Activated CD8-positive, alpha-beta T cell treated with anti-CD3 and anti-CD28 coated beads for 36 hours (primary cell): Measurements from ENCODE around the gene SCP2. TPM values are rescaled to one million over a fixed set of nuclear protein-coding genes. Genes with fewer than 3 reads are reported as not detected.
A peak's percentile ranks its signal among the peaks of the same experiment; 100 is the strongest.

Experiments
- ATAC-seq: fragments of 200-7000 bp; cut with Tn5 transposase; one replicate; pipeline ENCODE4 v1.10.0; 2021; ENCODE audit warnings: mild to moderate bottlenecking, moderate library complexity
- CTCF ChIA-PET: fragments of 350-600 bp; sonication (Branson Sonifier 250); formaldehyde crosslinking; loops from one replicate; lab custom pipeline; 2021; ENCODE audit warnings: antibody characterized with exemption; lab: Charles Lee
- POLR2A ChIA-PET: fragments of 350-600 bp; sonication (Branson Sonifier 250); formaldehyde crosslinking; loops from one replicate; lab custom pipeline; 2021; ENCODE audit warnings: antibody characterized with exemption; lab: Charles Lee
- DNase-seq: peaks from one replicate; pipeline ENCODE4 v3.0.0-alpha.2; 2020
- H3K27ac Mint-ChIP-seq: one replicate; pipeline ENCODE4 v1.8.0; 2021; ENCODE audit warnings: mild to moderate bottlenecking, mixed read lengths
- H3K27me3 Mint-ChIP-seq: one replicate; pipeline ENCODE4 v1.8.0; 2021; ENCODE audit warnings: mixed read lengths
- H3K36me3 Mint-ChIP-seq: one replicate; pipeline ENCODE4 v1.8.0; 2021; ENCODE audit warnings: low read depth, mixed read lengths
- H3K4me1 Mint-ChIP-seq: one replicate; pipeline ENCODE4 v1.8.0; 2021; ENCODE audit warnings: low read depth, mixed read lengths
- H3K4me3 Mint-ChIP-seq: one replicate; pipeline ENCODE4 v1.8.0; 2021; ENCODE audit warnings: mild to moderate bottlenecking, moderate library complexity, mixed read lengths
- H3K9me3 Mint-ChIP-seq: one replicate; pipeline ENCODE4 v1.8.0; 2021; ENCODE audit warnings: mixed read lengths
- CTCF ChIP-seq: fragments of 200-600 bp; IDR thresholded peaks from one replicate; pipeline ENCODE4 v1.8.0; 2022; ENCODE audit warnings: antibody characterized with exemption, mild to moderate bottlenecking
- intact Hi-C: fragments of 100-400 bp; cut with micrococcal nuclease; formaldehyde crosslinking; loops from one replicate; pipeline ENCODE4 v1.10.0; 2022
- total RNA-seq, 2 experiments: library from RNA; stranded (reverse); gene quantifications; one replicate each; pipeline ENCODE4 v1.2.3, GENCODE V29; 2021

Gene SCP2
- total RNA-seq, 2 experiments from 2014 or later: 60.7 to 66.8 TPM

- Mint-ChIP-seq H3K36me3 (peaks cover 17% of the 10 kb centered on the region), H3K4me1 (peaks cover 5% of the 10 kb centered on the region), H3K27me3 (no peaks in the 10 kb centered on the region), H3K9me3 (no peaks in the 10 kb centered on the region), H3K27ac (no peak overlapping the region), H3K4me3 (no peak overlapping the region)
- CTCF ChIA-PET: interaction anchor here (1.4 to 1.5 kb wide), 2 partner anchors 11 to 134 kb away, joined by 5 to 6 read pairs; no protein-coding TSS in a partner anchor
- POLR2A ChIA-PET: interaction anchor here (1.0 kb wide), 1 partner anchor 34 kb away, joined by 3 read pairs; no protein-coding TSS in a partner anchor
- intact Hi-C loops: no loop called here
- ATAC-seq (peak; percentile 86), DNase-seq (no peak)
- no peak for TF ChIP-seq CTCF
Observed at GRCh38 chr1:53047737-53048736, 121.0 kb downstream of the SCP2 start.

DNA sequence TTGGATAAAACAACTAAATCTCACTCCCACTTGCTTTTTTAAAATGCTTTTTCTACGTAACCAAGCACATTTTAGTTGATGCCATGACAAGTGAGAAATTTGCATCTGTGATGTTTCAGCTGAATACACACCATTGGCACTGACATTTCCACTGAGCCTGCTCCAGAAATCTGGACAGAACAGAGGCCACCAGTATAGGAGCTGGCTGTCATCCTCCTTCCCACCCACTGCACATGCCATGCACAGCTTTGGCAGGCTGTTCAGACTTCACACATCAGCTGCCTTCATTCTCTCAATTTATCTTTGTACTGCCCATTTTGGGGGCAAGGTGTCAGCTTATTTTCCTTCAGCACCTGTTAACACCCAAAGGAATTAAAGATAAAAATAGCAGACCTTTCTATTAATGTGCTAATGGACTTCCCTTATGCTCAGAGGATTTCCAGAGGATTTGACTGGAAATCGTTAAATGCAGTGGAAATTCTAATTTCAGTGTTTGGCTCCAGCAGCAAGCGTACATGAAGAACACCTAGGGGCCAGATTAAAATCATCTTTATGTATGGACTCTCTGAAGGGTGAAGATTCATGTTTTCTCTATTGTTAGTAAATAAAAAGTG, 122.0 kb downstream of the SCP2 start:
- Mint-ChIP-seq H3K4me1 (peaks cover 5% of the 10 kb centered on the region), H3K27ac (no peak overlapping the region), H3K4me3 (no peak overlapping the region), H3K27me3 (no peaks in the 10 kb centered on the region), H3K9me3 (no peaks in the 10 kb centered on the region), H3K36me3 (peaks cover 20% of the 10 kb centered on the region)
- intact Hi-C loops: no loop called here
- ATAC-seq (no peak), DNase-seq (no peak)
- TF ChIP-seq CTCF: no peak
- ChIA-PET CTCF (interaction anchor here (1.4 to 1.5 kb wide), 2 partner anchors 10 to 133 kb away, joined by 5 to 6 read pairs; no protein-coding TSS in a partner anchor), POLR2A (no interaction called here)

GRCh38 chr1:53049574-53049967, 122.5 kb downstream of the SCP2 start:
- Mint-ChIP-seq H3K27ac (no peak overlapping the region), H3K36me3 (peaks cover 20% of the 10 kb centered on the region), H3K4me1 (peaks cover 5% of the 10 kb centered on the region), H3K4me3 (no peak overlapping the region), H3K9me3 (no peaks in the 10 kb centered on the region), H3K27me3 (no peaks in the 10 kb centered on the region)
- no peak for DNase-seq
- CTCF ChIA-PET: interaction anchor here (1.5 kb wide), 1 partner anchor 133 kb away, joined by 6 read pairs; no protein-coding TSS in a partner anchor
- TF ChIP-seq CTCF: no peak
- intact Hi-C loops: no loop called here
- POLR2A ChIA-PET: no interaction called here
- no peak for ATAC-seq

DNA sequence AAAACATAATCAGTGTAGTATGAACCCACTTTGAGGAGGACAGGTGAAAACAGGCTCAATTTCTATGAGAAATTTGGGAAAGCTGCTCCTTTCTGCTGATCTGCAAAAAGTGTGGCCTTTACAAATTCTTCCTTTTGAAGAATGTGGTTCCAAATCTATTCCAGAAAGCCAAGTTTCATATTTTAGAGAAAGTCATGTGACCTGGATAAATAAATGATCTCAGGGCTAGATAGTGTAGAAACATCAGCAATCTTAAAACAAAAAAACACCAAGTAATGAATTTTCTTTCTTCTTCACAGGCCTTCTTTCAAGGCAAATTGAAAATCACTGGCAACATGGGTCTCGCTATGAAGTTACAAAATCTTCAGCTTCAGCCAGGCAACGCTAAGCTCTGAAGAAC, 123.2 kb downstream of the SCP2 start:
- Mint-ChIP-seq H3K4me1 (peaks cover 5% of the 10 kb centered on the region), H3K27me3 (no peaks in the 10 kb centered on the region), H3K4me3 (no peak overlapping the region), H3K27ac (no peak overlapping the region), H3K36me3 (peaks cover 20% of the 10 kb centered on the region), H3K9me3 (no peaks in the 10 kb centered on the region)
- ATAC-seq (no peak), DNase-seq (no peak)
- TF ChIP-seq CTCF: no peak
- intact Hi-C loops: no loop called here
- ChIA-PET CTCF (no interaction called here), POLR2A (no interaction called here)
